Astrocyte of the cerebellum (primary cell): ENCODE data around the gene SCGN.
A peak's percentile ranks its signal among the peaks of the same experiment; 100 is the strongest.

Source experiments
- DNase-seq: peaks from one replicate; pipeline ENCODE4 v3.0.0-alpha.2; 2011; ENCODE audit warnings: low read depth
- H3K4me3 ChIP-seq: 2 replicates; pipeline ENCODE4 v1.5.1; 2011; ENCODE audit warnings: mild to moderate bottlenecking, low read depth, low read length, moderate library complexity
- in situ Hi-C: cut with HindIII; loops from 2 replicates; pipeline ENCODE4 v1.10.0; 2017; ENCODE audit warnings: low sequenced_read_pairs
- TF ChIP-seq, protein P1 (sequence below): IDR thresholded peaks from 2 replicates; pipeline ENCODE4 v1.5.1; 2012; ENCODE audit warnings: low read length, low read depth, moderate library complexity, mild to moderate bottlenecking; ENCODE audit errors: missing control alignments

SCGN gene

DNA sequence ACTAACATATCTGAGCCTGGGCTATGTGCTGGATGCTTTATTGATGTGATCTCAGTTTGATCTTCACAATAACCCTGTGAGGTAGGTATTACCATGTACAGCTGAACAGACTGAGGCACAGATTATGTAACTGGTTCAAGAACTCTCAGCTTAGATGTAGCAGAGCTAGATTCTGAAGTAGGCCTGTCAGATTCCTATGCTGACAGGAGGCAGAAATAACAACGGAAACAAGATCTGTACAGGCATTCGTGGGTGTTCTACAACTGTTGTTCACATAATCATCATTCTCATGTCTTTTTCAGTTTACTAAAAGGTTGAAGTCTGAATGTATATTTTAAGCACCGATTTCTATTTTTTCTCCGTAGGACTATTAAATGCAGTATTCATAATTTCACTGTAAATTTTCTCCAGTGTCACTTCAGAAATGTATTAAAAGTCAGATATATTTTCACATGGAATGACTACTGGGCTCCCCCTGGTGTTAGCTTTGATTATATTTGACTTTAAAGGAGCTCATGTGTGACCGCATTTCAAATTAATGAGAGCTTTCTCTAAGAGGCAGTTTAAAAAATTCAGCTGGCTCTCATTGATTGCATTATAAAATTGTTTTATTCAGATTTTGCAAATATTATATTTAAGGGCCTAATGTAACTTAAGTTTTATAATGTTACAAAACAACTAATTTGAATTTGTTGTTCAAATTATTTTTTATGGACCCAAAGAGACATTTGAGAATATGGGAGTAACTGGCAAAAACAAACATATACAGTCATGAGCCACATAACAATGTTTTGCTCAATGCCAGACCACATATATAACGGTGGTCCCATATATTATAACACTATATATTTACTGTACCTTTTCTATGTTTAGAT is 66.1 kb downstream of the SCGN start:
- peak; percentile 3 for DNase-seq
- TF ChIP-seq, protein P1, sequence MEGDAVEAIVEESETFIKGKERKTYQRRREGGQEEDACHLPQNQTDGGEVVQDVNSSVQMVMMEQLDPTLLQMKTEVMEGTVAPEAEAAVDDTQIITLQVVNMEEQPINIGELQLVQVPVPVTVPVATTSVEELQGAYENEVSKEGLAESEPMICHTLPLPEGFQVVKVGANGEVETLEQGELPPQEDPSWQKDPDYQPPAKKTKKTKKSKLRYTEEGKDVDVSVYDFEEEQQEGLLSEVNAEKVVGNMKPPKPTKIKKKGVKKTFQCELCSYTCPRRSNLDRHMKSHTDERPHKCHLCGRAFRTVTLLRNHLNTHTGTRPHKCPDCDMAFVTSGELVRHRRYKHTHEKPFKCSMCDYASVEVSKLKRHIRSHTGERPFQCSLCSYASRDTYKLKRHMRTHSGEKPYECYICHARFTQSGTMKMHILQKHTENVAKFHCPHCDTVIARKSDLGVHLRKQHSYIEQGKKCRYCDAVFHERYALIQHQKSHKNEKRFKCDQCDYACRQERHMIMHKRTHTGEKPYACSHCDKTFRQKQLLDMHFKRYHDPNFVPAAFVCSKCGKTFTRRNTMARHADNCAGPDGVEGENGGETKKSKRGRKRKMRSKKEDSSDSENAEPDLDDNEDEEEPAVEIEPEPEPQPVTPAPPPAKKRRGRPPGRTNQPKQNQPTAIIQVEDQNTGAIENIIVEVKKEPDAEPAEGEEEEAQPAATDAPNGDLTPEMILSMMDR = peak; percentile 51
- in situ Hi-C loops = no loop called here
- no peak overlapping the region for H3K4me3 ChIP-seq

DNA sequence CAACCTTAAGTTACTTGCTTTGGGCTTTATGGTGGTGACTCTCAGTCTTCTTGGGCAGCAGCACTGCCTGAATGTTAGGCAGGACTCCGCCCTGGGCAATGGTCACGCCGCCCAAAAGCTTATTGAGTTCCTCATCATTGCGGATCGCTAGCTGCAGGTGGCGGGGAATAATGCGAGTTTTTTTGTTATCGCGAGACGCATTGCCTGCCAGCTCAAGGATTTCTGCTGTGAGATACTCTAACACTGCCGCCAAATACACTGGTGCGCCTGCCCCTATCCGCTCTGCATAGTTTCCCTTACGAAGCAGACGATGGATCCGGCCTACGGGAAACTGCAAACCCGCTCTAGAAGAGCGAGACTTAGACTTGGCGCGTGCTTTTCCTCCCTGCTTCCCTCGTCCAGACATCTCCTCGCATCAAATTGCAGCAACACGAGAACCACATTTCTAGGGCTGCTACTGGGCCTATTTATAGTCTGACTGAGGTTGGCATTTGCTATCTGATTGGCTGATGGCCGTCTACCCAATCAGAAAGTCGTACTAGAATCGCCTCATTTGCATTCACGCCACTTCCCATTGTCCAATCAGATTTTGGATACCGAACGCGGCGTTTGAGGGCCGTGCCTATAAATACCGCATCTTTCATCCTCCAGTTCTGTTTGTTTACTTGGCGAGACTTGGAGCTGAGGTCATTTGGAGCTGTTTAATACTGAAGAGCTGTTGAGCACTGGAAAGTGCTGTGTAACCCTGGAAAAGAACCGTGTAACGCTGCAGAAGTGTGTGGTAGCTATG is 74.3 kb downstream of the SCGN start:
- TF ChIP-seq, protein P1 = no peak
- in situ Hi-C loops = no loop called here
- H3K4me3 ChIP-seq = no peak overlapping the region
- no peak for DNase-seq

DNA sequence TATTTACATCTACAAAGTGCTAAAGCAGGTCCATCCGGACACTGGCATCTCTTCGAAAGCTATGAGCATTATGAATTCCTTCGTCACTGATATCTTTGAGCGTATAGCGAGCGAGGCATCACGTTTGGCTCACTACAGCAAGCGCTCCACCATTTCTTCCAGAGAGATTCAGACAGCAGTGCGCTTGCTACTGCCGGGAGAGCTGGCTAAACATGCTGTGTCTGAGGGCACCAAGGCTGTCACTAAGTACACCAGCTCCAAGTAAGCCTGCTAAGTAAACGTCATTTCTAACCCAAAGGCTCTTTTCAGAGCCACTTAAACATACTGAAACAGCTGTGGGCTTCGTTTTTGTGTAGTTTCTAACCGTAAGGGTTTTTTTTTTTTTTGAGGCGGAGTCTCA is 75.0 kb downstream of the SCGN start:
- DNase-seq = no peak
- in situ Hi-C loops = no loop called here
- H3K4me3 ChIP-seq = no peak overlapping the region

DNA sequence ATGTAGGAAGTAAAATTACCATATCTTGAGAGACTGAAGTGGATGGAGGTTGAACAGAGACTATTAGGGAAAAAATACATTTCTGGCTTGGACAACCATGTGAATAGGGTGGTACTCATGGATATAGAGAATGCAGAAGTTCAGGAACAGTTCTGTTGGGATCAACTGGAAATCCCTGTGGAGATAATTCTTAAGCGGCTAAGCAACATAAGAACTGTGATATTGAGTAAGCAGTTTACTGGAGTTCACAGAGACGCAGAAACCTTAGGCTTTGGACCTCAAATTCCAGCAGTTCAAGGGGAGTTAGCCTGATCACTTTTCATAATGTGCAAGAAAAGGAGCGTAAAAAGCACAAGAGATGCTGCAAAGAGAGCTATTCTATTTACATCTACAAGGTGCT is 78.9 kb downstream of the SCGN start:
- TF ChIP-seq, protein P1 = no peak
- no peak overlapping the region for H3K4me3 ChIP-seq
- in situ Hi-C loops = no loop called here
- no peak for DNase-seq

More for the DNA sequence above, 75.0 kb downstream of the SCGN start:
- TF ChIP-seq, protein P1 = no peak

DNA sequence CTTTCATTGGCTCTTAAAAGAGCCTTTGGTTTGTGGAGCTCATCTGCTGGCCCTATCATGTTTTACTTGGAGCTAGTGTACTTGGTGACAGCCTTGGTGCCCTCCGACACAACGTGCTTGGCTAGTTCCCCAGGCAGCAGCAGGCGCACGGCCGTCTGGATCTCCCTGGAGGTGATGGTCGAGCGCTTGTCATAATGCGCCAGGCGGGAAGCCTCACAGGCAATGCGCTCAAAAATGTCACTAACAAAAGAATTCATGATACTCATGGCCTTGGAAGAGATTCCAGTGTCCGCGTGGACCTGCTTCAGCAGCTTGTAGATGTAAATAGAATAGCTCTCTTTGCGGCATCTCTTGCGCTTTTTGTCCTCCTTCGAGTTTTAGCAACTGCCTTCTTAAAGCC is 79.7 kb downstream of the SCGN start:
- no peak overlapping the region for H3K4me3 ChIP-seq
- no peak for DNase-seq
- in situ Hi-C loops = no loop called here
- TF ChIP-seq, protein P1 = no peak

DNA sequence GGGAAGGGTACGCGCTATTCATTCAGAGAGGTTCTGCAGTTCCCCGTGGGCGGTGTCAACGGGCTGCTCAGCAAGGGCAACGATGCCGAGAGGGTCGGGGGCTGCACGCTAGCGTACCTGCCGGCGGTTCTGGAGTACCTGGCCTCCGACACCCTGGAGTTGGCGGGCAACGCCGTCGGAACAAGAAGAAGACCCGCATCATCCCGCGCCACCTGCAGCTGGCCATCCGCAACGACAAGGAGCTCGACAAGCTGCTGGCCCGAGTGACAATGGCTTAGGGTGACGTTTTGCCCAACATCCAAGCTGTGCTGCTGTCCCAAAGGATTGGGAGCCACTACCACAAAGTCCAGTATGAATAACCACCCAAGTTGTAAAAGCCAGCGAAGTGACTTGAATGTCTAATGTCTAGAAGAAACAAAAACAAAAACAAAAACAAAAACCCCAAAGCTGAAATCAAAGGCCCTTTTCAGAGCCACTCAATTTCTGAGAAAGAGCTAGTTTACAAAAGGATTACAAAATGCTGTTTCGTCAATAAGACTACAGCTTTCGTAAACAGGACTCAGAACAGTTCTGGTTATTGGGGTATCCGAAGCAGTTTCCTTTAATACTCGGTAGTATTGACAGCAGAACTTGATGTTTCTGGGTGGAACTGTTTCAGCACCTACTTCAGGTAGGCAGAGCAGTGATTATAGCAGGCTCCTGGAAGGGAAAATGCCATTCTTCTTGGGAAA is 80.6 kb downstream of the SCGN start:
- in situ Hi-C loops = no loop called here
- DNase-seq = no peak
- TF ChIP-seq, protein P1 = no peak
- H3K4me3 ChIP-seq = no peak overlapping the region
